KMS-11 (cell line): ENCODE data around the gene PCLO.
"Not testable (repeated sequence)": the region's sequence is repeated elsewhere in the genome, so short reads cannot be mapped to it uniquely, and the experiment has no call there.

Experiments
- H2AFZ ChIP-seq: fragments of 200-600 bp; sonication (generic); 2 replicates; pipeline ENCODE4 v1.6.1; 2016; ENCODE audit warnings: antibody characterized with exemption, mixed run types, low read depth
- H3K27ac ChIP-seq: fragments of 200-600 bp; sonication (generic); 2 replicates; pipeline ENCODE4 v1.6.1; 2016; ENCODE audit warnings: mild to moderate bottlenecking, mixed run types
- H3K27me3 ChIP-seq: fragments of 200-600 bp; sonication (generic); 2 replicates; pipeline ENCODE4 v1.6.1; 2017; ENCODE audit warnings: mild to moderate bottlenecking, low read depth, mixed run types, moderate library complexity; ENCODE audit not compliant: insufficient read depth
- H3K36me3 ChIP-seq: fragments of 200-600 bp; sonication (generic); 2 replicates; pipeline ENCODE4 v1.6.1; 2017; ENCODE audit warnings: mild to moderate bottlenecking, mixed run types; ENCODE audit not compliant: insufficient read depth
- H3K4me1 ChIP-seq: fragments of 200-600 bp; sonication (generic); 2 replicates; pipeline ENCODE4 v1.6.1; 2016; ENCODE audit warnings: mild to moderate bottlenecking, low read depth, mixed run types; ENCODE audit not compliant: poor library complexity, severe bottlenecking
- H3K4me2 ChIP-seq: fragments of 200-600 bp; sonication (generic); 2 replicates; pipeline ENCODE4 v1.7.0; 2016; ENCODE audit warnings: mild to moderate bottlenecking, mixed run types
- H3K4me3 ChIP-seq: fragments of 200-600 bp; sonication (generic); IDR thresholded peaks from 2 replicates; pipeline ENCODE4 v1.6.1; 2017; ENCODE audit warnings: low read depth, low read length, mixed read lengths; ENCODE audit not compliant: insufficient read depth
- H3K79me2 ChIP-seq: fragments of 200-600 bp; sonication (generic); 2 replicates; pipeline ENCODE4 v1.6.1; 2016; ENCODE audit warnings: low read depth, mixed run types; ENCODE audit not compliant: insufficient read depth
- H3K9ac ChIP-seq: fragments of 200-600 bp; sonication (generic); 2 replicates; pipeline ENCODE4 v1.6.1; 2016; ENCODE audit warnings: mild to moderate bottlenecking, mixed run types
- H4K20me1 ChIP-seq: fragments of 200-600 bp; sonication (generic); 2 replicates; pipeline ENCODE4 v1.6.1; 2016; ENCODE audit warnings: mild to moderate bottlenecking, mixed run types; ENCODE audit not compliant: insufficient read depth
- CTCF ChIP-seq: fragments of 200-600 bp; sonication (generic); conservative IDR thresholded peaks from 2 replicates; pipeline ENCODE4 v1.6.1; 2017; ENCODE audit warnings: low read depth, mild to moderate bottlenecking, antibody characterized with exemption, low read length, moderate library complexity, mixed read lengths

Gene PCLO

GRCh38 chr7:82925331-82925730 is 237.4 kb downstream of the PCLO start:
- Histone ChIP-seq H3K4me1 (no peaks in the 10 kb centered on the region), H2AFZ (no peak overlapping the region), H4K20me1 (no peaks in the 10 kb centered on the region), H3K79me2 (no peaks in the 10 kb centered on the region), H3K36me3 (no peaks in the 10 kb centered on the region), H3K9ac (no peak overlapping the region), H3K27ac (no peak overlapping the region), H3K4me3 (no peak overlapping the region), H3K4me2 (no peak overlapping the region), H3K27me3 (no peaks in the 10 kb centered on the region)
- TF ChIP-seq CTCF, result no peak

- Histone ChIP-seq H3K79me2 (no peaks in the 10 kb centered on the region), H3K4me2 (no peak overlapping the region), H3K27me3 (no peaks in the 10 kb centered on the region), H3K4me3 (no peak overlapping the region), H4K20me1 (no peaks in the 10 kb centered on the region), H3K27ac (no peak overlapping the region), H2AFZ (no peak overlapping the region), H3K36me3 (no peaks in the 10 kb centered on the region), H3K4me1 (no peaks in the 10 kb centered on the region), H3K9ac (no peak overlapping the region)
- no peak for TF ChIP-seq CTCF
Measured at GRCh38 chr7:82906502-82906901, 256.2 kb downstream of the PCLO start.

- Histone ChIP-seq H3K4me3 (no peak overlapping the region), H4K20me1 (no peaks in the 10 kb centered on the region), H3K9ac (no peak overlapping the region), H2AFZ (no peak overlapping the region), H3K27ac (no peak overlapping the region), H3K4me1 (no peaks in the 10 kb centered on the region), H3K4me2 (no peak overlapping the region), H3K79me2 (no peaks in the 10 kb centered on the region), H3K36me3 (no peaks in the 10 kb centered on the region), H3K27me3 (no peaks in the 10 kb centered on the region)
- no peak for TF ChIP-seq CTCF
Measured at GRCh38 chr7:82904871-82905270, 257.8 kb downstream of the PCLO start.

GRCh38 chr7:82901098-82901497 is 261.6 kb downstream of the PCLO start:
- H3K9ac ChIP-seq, H3K4me1 ChIP-seq, H4K20me1 ChIP-seq, H3K27me3 ChIP-seq, H2AFZ ChIP-seq, H3K4me2 ChIP-seq, H3K4me3 ChIP-seq, H3K27ac ChIP-seq, H3K79me2 ChIP-seq, H3K36me3 ChIP-seq: not testable (repeated sequence)

- H3K36me3 ChIP-seq, result no peaks in the 10 kb centered on the region
- H3K4me3 ChIP-seq, result no peak overlapping the region
- no peaks in the 10 kb centered on the region for H4K20me1 ChIP-seq
- no peak overlapping the region for H3K9ac ChIP-seq
- H3K4me2 ChIP-seq, result no peak overlapping the region
- H3K27me3 ChIP-seq, result no peaks in the 10 kb centered on the region
- no peak overlapping the region for H3K27ac ChIP-seq
- H2AFZ ChIP-seq, result no peak overlapping the region
- H3K79me2 ChIP-seq, result no peaks in the 10 kb centered on the region
- TF ChIP-seq CTCF, result no peak
- H3K4me1 ChIP-seq, result no peaks in the 10 kb centered on the region
Measured at GRCh38 chr7:82897500-82897899, 265.2 kb downstream of the PCLO start.

GRCh38 chr7:82894341-82894740 is 268.3 kb downstream of the PCLO start:
- not testable (repeated sequence) for H3K9ac ChIP-seq, H3K4me3 ChIP-seq, H4K20me1 ChIP-seq, H2AFZ ChIP-seq, H3K36me3 ChIP-seq, H3K79me2 ChIP-seq, H3K4me1 ChIP-seq, H3K4me2 ChIP-seq, H3K27ac ChIP-seq, H3K27me3 ChIP-seq
